GM19324 (cell line): Measurements from ENCODE around the gene LHFPL4.
"Not testable (repeated sequence)": the region's sequence is repeated elsewhere in the genome, so short reads cannot be mapped to it uniquely, and the experiment has no call there.

Experiments
- ATAC-seq: cut with Tn5 transposase; IDR thresholded peaks from one replicate; pipeline ENCODE4 v1.9.1; 2021; ENCODE audit warnings: mild to moderate bottlenecking, moderate library complexity; ENCODE audit not compliant: unreplicated experiment, low FRiP score

LHFPL4 gene

GRCh38 chr3:9553021-9553947, at the start of gene LHFPL4:
Gene LHFPL4 (minus strand): TSS chr3:9553822. CDS start chr3:9552679, 1,143 bp downstream.
- ATAC-seq: no peak

DNA sequence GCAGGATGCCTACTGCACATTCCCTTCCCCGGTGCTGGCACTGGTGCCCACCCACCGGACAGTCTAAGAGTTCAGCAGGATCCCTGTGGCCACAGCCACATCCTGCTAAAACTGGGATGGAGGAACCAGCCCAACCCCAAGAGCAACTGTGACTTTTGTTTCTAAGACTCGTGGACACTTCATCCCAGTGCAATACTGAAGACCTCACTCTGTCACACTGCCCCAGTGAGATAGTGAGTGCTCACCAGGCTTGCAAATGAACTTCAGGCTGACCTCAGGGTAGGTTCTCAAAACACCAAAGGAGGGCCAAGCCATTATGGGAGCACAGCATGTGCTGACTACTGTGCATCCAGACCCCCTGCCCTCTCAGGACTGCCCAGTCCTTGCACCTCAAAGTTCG, 49.0 kb upstream of the LHFPL4 start:
- no peak for ATAC-seq

GRCh38 chr3:9601006-9601581, 47.5 kb upstream of the LHFPL4 start:
- ATAC-seq: not testable (repeated sequence)

DNA sequence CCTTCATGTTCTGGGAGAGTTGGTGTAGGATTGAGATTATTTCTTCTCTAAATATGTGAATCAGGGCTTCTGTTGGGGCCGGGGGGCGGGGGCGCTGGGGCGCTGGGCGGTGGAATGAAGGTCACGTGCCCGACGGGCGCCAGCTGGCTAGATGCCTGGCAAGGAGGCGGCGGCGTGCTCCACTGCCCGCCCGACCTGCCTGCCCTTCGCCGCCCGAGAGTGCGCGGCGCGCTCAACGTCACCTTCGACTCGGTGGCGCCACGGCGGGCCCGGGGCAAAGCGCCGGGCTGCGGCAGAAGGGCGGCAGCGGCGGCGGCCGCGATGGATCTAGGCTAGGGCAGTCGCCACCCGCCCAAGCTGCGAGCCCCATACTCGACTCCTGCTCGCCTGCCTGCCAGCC, 47.0 kb upstream of the LHFPL4 start:
- ATAC-seq: no peak

- ATAC-seq: no peak
Measured at GRCh38 chr3:9598783-9599387, 45.3 kb upstream of the LHFPL4 start.

GRCh38 chr3:9595877-9596276, 42.3 kb upstream of the LHFPL4 start:
- ATAC-seq: no peak

GRCh38 chr3:9591781-9592180, 38.2 kb upstream of the LHFPL4 start:
- not testable (repeated sequence) for ATAC-seq

GRCh38 chr3:9590282-9590791, 36.7 kb upstream of the LHFPL4 start:
- ATAC-seq: no peak

GRCh38 chr3:9583792-9584191, 30.2 kb upstream of the LHFPL4 start:
- ATAC-seq: no peak

- no peak for ATAC-seq
Measured at GRCh38 chr3:9583371-9583770, 29.7 kb upstream of the LHFPL4 start.

- ATAC-seq: no peak
Measured at GRCh38 chr3:9582332-9582731, 28.7 kb upstream of the LHFPL4 start.

GRCh38 chr3:9581742-9582141, 28.1 kb upstream of the LHFPL4 start:
- ATAC-seq: no peak

- ATAC-seq: no peak
Measured at GRCh38 chr3:9569054-9569453, 15.4 kb upstream of the LHFPL4 start.

GRCh38 chr3:9565316-9565715, 11.7 kb upstream of the LHFPL4 start:
- ATAC-seq: no peak

DNA sequence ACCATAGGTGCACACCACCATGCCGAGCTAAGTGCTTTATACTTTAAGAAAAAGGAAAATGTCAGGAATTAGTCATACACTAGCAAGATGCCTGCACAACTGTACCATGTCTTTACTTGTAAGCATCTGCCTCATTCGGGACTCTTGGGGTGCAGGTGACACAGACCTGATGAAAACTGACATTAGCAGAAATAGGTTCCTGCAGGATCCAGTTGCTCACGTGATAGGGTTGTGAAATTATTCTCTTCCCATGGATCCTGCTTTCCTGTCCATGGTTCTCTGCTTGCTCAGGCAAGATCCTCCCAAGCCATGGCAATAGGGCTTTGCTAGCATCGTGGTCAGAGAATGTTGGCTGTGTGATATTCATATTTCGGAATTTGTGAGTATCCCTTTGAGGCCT, 10.2 kb upstream of the LHFPL4 start:
- ATAC-seq: no peak

DNA sequence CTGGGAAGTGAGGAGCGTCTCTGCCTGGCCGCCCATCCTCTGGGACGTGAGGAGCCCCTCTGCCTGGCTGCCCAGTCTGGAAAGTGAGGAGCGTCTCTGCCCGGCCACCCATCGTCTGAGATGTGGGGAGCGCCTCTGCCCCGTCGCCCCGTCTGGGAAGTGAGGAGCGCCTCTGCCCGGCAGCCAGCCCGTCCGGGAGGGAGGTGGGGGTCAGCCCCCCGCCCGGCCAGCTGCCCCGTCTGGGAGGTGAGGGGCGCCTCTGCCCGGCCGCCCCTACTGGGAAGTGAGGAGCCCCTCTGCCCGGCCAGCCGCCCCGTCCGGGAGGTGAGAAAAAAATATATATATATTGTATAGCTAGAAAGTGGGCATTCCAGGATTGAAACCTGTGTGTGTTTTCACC, 6.4 kb upstream of the LHFPL4 start:
- not testable (repeated sequence) for ATAC-seq

DNA sequence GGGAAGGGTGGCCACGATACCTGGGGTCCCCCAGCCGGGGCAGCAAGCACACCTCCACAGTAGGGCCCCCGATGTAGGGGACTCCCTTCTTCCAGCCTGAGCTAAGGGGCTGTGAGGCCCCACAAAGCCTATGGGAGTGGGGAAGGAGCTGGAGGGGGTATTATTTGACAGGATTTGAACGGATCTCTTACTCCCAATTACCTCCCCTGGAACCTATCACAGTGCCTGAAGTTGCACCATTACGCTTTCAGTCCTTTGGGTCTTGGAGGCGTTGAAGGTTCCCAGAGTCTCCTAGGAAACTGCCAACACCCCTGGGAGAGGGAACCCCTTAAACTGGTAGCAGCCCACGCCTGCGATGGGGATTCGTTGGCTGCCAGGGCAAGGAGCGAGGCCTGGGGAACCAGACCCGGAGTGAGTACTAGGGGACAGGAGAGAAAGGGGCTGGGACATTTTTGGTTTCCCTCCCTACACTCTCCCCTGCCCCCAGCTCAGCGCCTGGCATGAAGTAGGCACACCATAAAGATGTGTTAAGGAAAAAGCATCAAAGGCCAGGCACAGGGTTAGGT, 409 bp upstream of the LHFPL4 start:
- no peak for ATAC-seq

- no peak for ATAC-seq
Measured at GRCh38 chr3:9552252-9552999, 1.2 kb downstream of the LHFPL4 start.

DNA sequence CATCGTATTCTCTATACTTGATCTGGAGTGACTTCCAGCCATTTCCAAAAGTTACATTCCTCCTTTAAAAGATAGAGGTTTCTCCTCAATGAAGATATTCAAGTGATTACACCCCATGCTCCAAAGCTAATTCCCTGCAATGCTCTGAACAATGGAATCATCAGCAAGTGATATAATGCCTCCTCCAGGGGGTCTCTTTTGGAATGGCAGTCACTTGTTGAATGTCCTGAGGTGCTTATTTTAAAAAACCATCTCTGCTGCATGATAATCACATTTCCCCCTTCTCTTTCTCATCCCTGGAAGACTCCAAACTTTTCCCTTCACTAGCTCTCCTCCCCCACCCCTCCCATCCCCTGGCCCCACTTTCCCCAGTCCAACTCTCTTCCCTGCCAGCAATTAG, 2.6 kb downstream of the LHFPL4 start:
- ATAC-seq: no peak

- ATAC-seq: no peak
Measured at GRCh38 chr3:9549600-9549999, 4.0 kb downstream of the LHFPL4 start.
